H1 (cell line): ENCODE measurements around the gene RBM8A. TPM values are rescaled to one million over a fixed set of nuclear protein-coding genes. Genes with fewer than 3 reads are reported as not detected.

ENCODE experiments used
- ASH2L ChIP-seq: fragments of 200-600, 300-600 bp; sonication (generic); IDR thresholded peaks from one replicate; pipeline ENCODE4 v1.7.1; 2017; ENCODE audit warnings: low read length
- CBX8 ChIP-seq: fragments of 300-800, 300-1000 bp; sonication (generic); IDR thresholded peaks from 2 replicates; pipeline ENCODE4 v1.7.1; 2016; ENCODE audit warnings: low read depth, low read length, borderline replicate concordance
- CHD1 ChIP-seq: IDR thresholded peaks from 2 replicates; pipeline ENCODE4 v1.6.1; 2012; ENCODE audit warnings: low read depth, low read length, improper control_type of control experiment
- CHD2 ChIP-seq: IDR thresholded peaks from 2 replicates; pipeline ENCODE4 v1.6.1; 2012; ENCODE audit warnings: low read length, improper control_type of control experiment
- EZH2 ChIP-seq: fragments of 200-600 bp; sonication (generic); IDR thresholded peaks from 2 replicates; pipeline ENCODE4 v1.7.1; 2012; ENCODE audit warnings: low read depth, mild to moderate bottlenecking, moderate library complexity, low read length, inconsistent platforms; ENCODE audit not compliant: severe bottlenecking
- POU5F1 ChIP-seq: IDR thresholded peaks from 2 replicates; pipeline ENCODE4 v1.6.1; 2011; ENCODE audit warnings: low read depth, mild to moderate bottlenecking, low read length, moderate library complexity
- SUZ12 ChIP-seq: fragments of 200-600 bp; sonication (generic); IDR thresholded peaks from 2 replicates; pipeline ENCODE4 v1.6.1; 2012; ENCODE audit warnings: mild to moderate bottlenecking, inconsistent platforms, low read length, moderate library complexity, mixed read lengths
- ZNF274 ChIP-seq: IDR thresholded peaks from 2 replicates; pipeline ENCODE4 v1.7.0; 2012; ENCODE audit warnings: low read length, borderline replicate concordance; ENCODE audit errors: extremely low read depth
- polyA plus RNA-seq, 7 experiments: library from polyadenylated mRNA; depleted of rRNA in 3 of 7; stranded (reverse) in 5 of 7; unstranded in 2 of 7; fragments of >200 nt in 5 of 7; fragments of 200-250 nt in 2 of 7; gene quantifications; 1 replicate in 5 of 7; 2 replicates in 1 of 7; 4 replicates in 1 of 7; pipeline versions ENCODE4 v1.2.1 to v1.2.3, GENCODE V29; 2011 to 2013; ENCODE audit warnings: missing spikeins in 2 of 7, mixed read lengths in 2 of 7
- total RNA-seq: library from RNA; stranded (reverse); fragmentation: NEBNext Ultra II Directional; extraction: Animal tissue kit (Norgen Biotek cat#: 25700); gene quantifications from 2 replicates; pipeline ENCODE4 v1.2.1, GENCODE V29; 2021

Gene RBM8A
- total and polyA plus RNA-seq, 2 of the 8 experiments (the other 6 are each of a cell fraction or from before 2014, with no cell fraction given): 125 to 216 TPM

GRCh38 chr1:145955436-145955835 is 28.2 kb upstream of the RBM8A start (continued):
- no peak for TF ChIP-seq SUZ12
- TF ChIP-seq EZH2: no peak
- TF ChIP-seq POU5F1: no peak
- TF ChIP-seq ZNF274: no peak
- no peak for TF ChIP-seq CHD1
- no peak for TF ChIP-seq CBX8
- TF ChIP-seq CHD2: no peak
- no peak for TF ChIP-seq ASH2L
